Endometrial microvascular endothelial cells (primary cell): Measurements from ENCODE around the gene SIPA1L2. TPM values are rescaled to one million over a fixed set of nuclear protein-coding genes. Genes with fewer than 3 reads are reported as not detected.

Experiments
- in situ Hi-C: cut with HindIII; loops from 2 replicates; pipeline ENCODE4 v1.10.0; 2017; ENCODE audit warnings: low sequenced_read_pairs, low pct_unique_long_range_greater_than_20kb; ENCODE audit errors: inconsistent ontology term
- total RNA-seq: library from RNA; depleted of rRNA; stranded (reverse); fragments of >200 nt; gene quantifications from one replicate; pipeline ENCODE4 v1.2.3, GENCODE V29; 2015; ENCODE audit errors: inconsistent ontology term

SIPA1L2 gene, protein sequence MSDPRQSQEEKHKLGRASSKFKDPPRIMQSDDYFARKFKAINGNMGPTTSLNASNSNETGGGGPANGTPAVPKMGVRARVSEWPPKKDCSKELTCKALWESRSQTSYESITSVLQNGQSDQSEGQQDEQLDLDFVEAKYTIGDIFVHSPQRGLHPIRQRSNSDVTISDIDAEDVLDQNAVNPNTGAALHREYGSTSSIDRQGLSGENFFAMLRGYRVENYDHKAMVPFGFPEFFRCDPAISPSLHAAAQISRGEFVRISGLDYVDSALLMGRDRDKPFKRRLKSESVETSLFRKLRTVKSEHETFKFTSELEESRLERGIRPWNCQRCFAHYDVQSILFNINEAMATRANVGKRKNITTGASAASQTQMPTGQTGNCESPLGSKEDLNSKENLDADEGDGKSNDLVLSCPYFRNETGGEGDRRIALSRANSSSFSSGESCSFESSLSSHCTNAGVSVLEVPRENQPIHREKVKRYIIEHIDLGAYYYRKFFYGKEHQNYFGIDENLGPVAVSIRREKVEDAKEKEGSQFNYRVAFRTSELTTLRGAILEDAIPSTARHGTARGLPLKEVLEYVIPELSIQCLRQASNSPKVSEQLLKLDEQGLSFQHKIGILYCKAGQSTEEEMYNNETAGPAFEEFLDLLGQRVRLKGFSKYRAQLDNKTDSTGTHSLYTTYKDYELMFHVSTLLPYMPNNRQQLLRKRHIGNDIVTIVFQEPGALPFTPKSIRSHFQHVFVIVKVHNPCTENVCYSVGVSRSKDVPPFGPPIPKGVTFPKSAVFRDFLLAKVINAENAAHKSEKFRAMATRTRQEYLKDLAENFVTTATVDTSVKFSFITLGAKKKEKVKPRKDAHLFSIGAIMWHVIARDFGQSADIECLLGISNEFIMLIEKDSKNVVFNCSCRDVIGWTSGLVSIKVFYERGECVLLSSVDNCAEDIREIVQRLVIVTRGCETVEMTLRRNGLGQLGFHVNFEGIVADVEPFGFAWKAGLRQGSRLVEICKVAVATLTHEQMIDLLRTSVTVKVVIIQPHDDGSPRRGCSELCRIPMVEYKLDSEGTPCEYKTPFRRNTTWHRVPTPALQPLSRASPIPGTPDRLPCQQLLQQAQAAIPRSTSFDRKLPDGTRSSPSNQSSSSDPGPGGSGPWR (N-terminal part only)
- total RNA-seq: 12.4 TPM

DNA sequence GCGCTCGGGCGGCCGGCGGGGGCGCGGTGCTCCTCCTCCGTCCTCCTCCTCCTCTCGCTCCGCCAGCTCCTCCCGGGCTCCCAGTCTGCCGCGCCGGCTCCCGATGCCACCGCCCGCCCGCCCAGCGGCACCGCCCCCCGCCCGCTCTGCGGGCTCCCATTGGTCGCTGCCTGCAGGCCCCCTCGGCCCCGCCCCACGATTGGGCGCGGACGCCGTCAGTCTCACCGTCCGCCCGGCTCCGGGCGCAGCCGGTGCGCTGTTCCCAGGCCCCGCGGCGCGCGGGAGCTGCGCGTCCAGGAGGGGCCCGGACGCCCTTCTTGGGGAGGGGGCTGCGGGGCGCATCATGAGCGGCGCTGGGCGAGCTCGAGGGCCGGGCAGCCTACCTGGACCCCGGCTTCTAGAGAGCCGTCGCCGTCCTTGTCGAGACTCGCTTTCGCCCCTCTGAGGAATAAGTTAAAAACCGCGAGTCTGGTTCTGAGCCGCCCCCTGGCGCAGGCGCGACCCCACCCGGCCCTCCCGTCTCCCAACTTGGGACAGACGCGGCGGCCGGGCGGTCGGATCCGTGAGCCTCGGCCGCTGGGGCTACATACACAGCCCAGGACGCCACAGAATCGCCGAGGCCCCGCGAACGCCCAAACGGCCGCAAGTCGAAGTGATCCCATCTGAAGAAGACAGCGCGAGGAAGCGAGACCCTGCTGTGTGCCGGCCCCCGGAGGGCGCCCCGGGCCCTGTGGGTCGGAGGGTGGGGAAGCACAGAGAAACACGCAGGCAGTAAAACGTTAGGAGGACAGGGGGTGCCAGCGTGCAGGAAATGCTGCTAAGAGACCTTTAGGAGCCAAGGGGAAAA lies at the start of gene SIPA1L2:
Gene SIPA1L2 (minus strand): TSS at position 87 of the 847 bp plus-strand sequence. CDS start 114,794 bp downstream, outside the sequence.
- in situ Hi-C loops: no loop called here

DNA sequence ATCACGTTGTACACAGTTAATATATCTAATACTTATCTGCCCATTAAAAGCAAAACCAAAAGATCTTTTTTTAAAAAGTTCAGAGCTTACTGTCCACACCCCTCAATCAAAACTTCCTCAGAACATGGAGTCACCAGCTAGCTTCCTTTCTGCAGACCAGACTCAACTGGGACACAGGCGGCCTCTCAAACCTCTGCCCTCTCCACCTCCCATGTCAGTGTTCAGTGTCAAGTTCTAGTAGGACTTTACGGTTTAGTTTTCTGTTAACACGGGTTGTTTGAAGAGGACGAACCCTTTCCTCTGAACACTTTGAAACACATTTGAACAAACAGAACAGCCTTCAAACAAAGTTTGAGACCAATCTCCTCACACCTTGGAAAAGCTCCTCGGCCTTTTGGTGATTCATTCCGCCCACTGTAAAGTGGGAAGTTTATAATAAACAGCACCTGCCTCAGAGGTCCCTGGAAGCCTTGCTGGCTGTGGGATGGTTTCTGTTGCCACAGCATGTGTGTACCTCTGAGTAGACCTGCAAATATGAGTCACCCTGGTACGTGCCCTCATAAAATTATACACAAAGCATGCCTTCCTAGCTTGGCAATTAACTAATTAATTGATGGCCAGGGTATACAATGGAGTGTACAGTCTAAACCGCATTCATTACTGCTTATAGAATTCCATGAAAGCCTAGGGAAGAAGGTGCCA lies 48.4 kb upstream of the SIPA1L2 start:
- in situ Hi-C loops: no loop called here

DNA sequence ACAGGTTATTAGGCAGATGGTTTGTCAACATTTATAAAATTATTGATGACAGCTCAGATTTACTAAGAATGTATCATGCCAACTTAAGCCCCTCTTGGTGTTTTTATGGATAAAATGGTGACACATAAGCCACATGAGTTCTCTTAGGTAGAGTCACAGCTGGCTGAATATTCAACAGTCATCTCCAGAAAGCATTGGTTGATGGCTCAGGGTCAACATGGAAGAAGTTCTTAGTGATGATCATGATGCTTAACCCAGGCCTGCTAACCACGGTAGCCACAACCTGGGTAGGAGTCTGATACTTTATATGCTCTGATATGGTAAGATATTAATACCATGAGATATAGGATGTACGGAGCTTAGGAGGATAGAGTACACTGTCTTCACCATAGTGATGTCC lies 46.4 kb upstream of the SIPA1L2 start:
- in situ Hi-C loops: no loop called here

DNA sequence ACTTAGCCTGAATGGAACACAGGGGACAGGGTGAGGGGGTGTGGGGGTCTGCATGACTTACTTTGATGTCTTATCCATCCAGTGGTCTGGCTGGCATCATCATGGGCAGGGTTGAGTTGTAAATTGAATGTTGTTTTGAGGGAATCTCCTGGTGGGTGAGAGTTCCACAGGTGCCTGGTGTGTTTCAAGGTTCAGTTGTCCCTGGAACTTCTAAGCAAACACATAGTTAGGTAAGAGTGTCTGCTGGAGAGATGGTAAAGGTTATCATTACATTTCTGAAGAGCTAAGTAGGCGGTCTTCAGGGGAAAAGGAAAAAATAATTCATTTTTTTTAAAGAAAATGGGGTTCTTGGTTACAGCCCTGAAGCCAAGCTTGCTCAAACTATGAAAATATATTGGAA lies 46.0 kb upstream of the SIPA1L2 start:
- in situ Hi-C loops: no loop called here

DNA sequence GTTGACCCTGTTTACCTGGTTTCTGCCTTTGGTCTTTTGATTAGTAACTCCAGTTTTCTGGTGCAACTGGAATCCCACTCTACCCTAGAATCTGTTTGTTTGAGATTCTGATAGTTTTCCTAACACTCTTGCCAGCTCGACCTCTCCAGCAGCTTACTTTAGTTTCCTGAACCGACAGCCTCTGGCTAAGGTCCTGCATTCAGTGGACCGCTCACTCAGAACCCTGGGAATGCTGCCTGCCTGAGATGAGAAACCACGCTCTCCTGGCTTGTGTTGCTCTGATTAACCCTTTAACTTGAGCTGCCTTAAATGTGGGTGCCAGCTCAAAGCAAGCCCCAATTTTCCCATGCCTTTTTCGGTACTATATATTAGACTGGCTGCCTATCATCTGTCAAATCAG lies 45.3 kb upstream of the SIPA1L2 start:
- in situ Hi-C loops: no loop called here

DNA sequence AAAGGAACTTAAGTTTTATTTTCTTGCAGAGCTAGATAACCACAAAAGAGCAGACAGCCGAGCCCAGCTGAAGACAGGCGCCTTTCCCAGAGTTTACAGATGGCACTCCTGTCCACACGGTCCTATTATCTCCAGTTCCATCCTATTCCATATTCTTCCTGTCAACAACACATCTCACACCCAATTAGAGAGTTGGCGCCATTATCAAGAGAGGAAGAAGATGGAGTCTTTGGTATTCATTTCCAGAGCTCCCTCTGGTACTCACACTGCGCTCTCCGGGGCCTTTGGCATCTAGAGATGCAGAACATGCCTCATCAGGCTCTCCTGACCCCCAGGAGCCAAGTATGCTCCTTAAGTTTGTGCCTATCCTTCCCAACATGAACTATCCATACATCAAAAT lies 43.3 kb upstream of the SIPA1L2 start:
- in situ Hi-C loops: no loop called here

DNA sequence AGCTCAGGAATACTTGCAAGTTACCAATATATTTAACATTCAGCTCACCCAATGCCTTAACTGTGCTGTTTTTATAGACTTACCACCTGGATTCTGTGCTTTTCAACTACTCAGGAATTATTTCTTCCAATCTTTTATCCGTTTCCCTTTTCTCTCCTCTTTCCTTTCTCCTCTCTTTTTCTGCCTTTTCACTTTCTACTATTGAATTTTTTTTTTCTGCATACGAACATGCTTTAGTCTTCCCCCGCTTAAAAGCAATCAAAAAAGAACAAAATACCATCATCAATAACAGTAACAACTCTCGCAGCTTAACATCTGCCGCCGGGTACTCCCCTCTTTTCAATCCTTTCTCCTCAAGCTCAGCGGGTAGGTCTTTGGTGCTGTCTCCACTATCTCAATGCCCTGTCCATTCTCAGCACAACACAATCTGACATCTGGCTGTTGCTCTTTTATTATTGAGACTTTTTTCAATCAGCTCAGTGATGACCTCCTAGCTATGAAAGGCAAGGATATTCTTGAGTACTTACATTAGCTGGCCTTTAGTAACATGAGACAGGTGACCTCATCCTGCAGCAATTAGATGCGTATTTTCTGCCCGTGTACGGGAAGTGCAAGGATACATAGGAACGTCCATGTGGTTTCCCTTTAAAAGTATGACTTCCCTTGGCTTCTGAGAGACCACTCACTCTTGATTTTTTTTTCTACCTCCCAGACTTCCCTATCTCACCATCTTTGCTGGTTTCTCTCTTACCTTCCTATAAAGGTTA lies 40.2 kb upstream of the SIPA1L2 start:
- in situ Hi-C loops: no loop called here

DNA sequence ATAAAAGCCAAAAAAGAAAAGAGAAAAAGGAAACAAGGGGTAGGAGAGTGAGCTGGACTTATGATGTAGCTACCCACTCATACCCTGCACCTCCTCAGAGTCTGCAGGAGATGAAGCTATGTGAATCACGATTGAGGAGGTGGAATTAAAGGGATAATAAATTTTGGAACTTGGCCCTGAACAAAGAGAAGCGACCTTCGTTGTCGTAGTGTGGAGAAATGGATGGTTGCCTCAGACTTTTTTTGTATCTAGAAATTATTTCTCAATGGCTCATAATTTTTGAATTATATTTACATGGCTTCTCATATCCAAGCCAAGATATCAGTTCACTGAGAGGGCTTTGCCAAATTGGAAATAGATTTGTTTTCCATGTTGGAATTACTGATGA lies 37.8 kb upstream of the SIPA1L2 start:
- in situ Hi-C loops: no loop called here

DNA sequence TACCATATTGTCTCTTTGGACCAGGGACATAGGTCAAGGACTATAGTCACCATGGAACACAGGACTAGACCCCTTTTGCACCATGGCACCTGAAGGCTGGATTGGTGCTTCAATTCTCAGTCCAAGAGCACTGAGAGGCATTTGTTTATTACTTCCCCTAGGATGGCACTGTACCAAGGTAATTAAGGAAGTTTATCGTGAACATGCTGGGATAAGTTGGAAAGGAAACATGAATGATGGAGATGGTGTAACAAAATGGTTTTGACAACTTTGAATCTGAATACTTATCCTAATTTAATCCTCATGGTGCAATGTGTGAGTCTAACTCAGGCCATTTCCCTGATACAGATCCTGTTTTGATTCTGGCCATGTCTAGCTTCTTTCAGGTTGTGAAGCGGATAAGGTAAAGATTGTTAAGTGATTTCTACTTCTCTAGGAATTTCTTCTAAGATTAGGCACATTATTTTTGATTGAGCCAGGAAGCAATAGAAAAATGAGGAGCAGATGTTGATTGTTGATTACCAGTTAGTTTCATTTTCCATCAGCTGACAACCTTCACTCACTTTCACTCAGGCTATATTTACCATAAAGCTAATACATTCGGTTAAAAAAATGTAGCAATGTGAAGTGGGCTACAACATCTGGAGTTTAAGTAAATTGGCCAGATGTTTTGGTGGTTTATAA lies 37.3 kb upstream of the SIPA1L2 start:
- in situ Hi-C loops: no loop called here

DNA sequence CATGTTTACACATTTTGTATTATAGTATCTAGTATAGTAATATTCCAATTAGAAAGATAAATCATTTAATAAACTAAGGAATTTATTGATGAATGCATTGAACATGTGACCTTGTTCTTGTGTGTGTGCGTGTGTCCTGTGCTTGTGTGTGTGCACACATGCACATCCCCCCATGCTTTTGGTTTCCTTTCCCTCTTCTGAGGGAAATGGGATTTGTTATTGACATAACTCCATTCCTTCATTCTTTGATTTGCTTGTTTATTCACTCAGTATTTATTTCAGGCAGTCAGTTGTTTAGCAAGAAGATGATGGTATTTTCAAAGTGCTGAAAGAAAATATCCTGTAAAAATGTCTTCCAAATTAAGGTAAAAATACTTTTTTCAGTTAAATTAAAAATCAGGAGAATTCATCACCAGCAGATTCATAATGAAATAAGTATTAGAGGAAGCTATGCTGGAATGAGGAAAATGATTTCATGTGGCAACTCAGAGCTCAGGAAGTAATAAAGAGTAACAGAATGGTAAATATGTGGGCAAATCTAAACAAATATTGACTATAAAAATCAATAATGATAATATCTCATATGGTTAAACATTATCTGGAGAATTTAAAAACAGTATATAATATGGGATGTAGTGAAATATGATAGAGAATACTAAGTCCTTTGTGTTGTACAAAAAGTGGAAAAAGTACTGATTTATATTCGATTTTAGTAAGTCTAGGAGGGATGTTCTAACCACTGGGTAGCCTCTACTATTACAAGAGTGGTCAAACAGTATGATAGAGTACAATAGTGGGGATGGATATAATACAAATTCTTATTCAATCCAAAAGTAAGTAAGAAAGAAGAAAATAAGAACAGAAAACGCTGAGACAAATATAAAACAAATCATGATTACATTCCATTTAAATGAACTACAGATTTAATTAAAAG lies 35.2 kb upstream of the SIPA1L2 start:
- in situ Hi-C loops: no loop called here

DNA sequence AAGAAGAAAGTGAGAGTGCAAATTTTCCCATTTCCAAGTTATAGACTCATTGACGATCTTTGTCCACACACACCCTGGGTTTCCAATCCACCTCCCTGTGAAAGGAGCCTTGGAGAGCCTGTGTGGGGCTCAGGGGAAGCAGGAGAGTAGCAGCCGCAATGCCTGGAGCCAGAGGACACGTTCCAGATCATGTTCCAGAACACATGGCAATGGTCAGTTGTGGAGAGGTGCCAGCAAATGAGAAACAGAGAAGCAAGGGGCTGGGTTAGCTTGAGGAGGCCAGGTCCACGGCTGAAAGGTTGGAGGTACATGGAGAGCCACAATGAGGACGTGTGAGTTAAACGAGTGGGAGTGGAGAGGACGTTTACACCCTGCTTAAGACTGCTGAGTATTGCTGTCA lies 33.0 kb upstream of the SIPA1L2 start:
- in situ Hi-C loops: no loop called here

DNA sequence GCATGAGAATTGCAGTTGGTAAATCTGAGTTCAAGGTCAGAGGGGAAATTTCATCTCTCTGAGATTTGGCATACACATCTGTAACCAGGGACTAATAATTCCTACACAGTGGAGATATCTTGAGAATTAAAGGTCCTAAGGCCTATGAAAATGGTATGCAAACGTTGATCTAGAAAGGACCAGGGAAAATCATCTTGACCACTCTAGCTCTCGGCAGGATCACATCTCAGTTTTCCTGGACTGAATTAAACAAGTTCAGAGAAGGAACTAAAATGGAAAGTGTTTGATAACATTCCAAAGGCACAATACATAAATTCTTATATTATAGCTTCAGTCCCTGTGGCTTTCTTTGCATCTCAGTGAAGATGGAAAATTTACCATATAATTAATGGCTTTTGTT lies 28.5 kb upstream of the SIPA1L2 start:
- in situ Hi-C loops: no loop called here

DNA sequence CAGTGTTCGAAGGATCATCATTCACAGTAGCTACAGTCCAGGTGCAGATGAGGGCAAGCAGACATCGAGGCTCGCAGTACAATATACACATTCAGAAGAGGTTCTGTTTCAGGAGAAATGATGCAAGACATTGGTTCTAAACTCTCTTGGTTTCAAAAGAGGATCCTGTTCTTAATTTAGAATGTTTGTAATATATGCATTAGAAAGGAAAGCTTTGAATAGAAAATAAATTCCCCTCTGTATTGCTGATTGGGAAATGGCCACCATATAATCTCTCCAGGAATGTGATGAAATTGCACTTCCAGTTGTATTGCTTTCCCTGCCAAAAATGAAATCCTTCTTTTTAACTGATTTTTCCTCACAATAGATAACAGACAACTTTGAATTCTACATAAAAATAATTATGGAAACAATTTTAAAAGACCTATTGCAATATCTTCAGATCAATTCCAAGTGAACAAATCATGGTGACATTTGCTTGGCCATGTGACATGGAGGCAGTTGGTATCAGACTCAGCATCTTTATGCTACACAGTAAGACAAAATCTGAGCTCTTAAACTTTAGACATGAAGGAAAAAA lies 27.6 kb upstream of the SIPA1L2 start:
- in situ Hi-C loops: no loop called here

DNA sequence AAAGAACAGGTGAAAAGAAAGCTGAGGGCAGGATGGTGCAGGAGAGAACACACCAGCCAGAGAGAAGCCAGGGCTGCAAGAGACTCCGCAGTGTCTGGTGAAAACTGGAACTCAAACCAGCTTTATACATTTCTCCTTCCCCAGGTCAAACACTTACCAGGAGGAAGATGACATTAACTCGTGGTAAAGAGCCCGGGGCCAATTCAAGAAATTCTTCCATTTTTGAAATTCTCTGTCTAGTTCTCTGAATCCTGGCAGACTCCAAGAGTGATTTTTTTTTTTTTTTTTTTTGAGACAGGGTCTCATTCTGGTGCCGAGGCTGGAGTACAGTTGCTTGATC lies 25.8 kb upstream of the SIPA1L2 start:
- in situ Hi-C loops: no loop called here

DNA sequence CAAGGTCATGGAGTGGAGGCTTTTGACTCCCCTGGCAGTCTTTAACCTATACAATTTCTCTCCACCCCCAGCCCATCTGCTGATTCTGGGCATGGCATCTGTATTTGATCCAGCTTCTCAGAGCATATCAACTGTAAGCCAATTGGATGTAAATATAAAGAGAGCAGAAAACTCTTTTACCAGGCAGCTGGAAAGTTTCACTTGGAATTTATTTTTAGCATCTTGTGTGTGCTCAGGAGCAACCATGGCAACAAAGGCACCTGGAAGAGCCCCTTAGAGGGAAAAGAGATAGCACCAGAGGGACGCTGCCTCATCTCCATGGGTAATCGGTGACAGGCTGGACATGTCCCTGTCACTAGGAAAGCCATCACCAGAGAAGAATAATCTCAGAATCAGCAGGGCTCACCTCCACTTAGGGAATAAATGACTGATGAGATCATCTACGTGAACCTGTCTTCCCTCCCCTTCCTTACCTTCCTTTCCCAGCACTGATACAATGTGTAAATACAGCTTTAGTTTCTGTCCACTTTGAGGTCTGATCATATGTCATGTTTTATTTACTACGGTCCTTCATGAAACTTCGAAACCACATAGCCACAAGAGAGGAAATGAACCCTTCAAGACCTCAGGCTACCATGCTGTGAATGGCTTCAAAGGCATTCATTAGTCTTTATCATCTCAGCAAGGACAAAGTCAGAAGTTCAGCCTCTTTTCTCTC lies 25.3 kb upstream of the SIPA1L2 start:
- in situ Hi-C loops: no loop called here
